GM13976 (cell line): Measurements from ENCODE around the gene LPP.

Source experiments
- DNase-seq: peaks from one replicate; pipeline ENCODE4 v3.0.0; 2012; ENCODE audit warnings: low spot score
- CTCF ChIP-seq: IDR thresholded peaks from 2 replicates; pipeline ENCODE4 v1.5.1; 2012; ENCODE audit warnings: borderline replicate concordance, mild to moderate bottlenecking; ENCODE audit not compliant: insufficient read depth; ENCODE audit errors: extremely low read depth, missing control alignments, control extremely low read depth
- in situ Hi-C: fragments of 300-500 bp; cut with MboI; formaldehyde crosslinking; loops from one replicate; pipeline ENCODE4 v1.12.0; 2022; ENCODE audit warnings: low sequenced_read_pairs, mixed read lengths, inconsistent platforms; ENCODE audit not compliant: unreplicated experiment

Gene LPP

GRCh38 chr3:188739511-188739910 is 585.6 kb downstream of the LPP start:
- in situ Hi-C loops = no loop called here
- DNase-seq = no peak
- TF ChIP-seq CTCF = no peak

GRCh38 chr3:188740010-188740409 is 586.1 kb downstream of the LPP start:
- in situ Hi-C loops = no loop called here
- no peak for TF ChIP-seq CTCF
- no peak for DNase-seq

GRCh38 chr3:188742755-188743550 is 589.0 kb downstream of the LPP start:
- in situ Hi-C loops = no loop called here
- no peak for TF ChIP-seq CTCF
- no peak for DNase-seq

- in situ Hi-C loops = no loop called here
- DNase-seq = no peak
- no peak for TF ChIP-seq CTCF
These were observed 590.2 kb downstream of the LPP start for GRCh38 chr3:188744166-188744565.

- TF ChIP-seq CTCF = no peak
- DNase-seq = no peak
- in situ Hi-C loops = no loop called here
These were observed 591.1 kb downstream of the LPP start for GRCh38 chr3:188745031-188745430.

GRCh38 chr3:188746291-188746783 is 592.4 kb downstream of the LPP start:
- in situ Hi-C loops = no loop called here
- no peak for TF ChIP-seq CTCF
- DNase-seq = no peak
